Activated CD8-positive, alpha-beta memory T cell treated with anti-CD3 and anti-CD28 coated beads for 24 hours (primary cell): ENCODE data around the gene TIE1.
A peak's percentile ranks its signal among the peaks of the same experiment; 100 is the strongest.

Experiments used
- DNase-seq: peaks from one replicate; pipeline ENCODE4 v3.0.0-alpha.2; 2020

TIE1 gene

GRCh38 chr1:43344267-43344850 is 43.6 kb downstream of the TIE1 start:
- DNase-seq = no peak

- DNase-seq = no peak
Observed at GRCh38 chr1:43345120-43345519, 44.3 kb downstream of the TIE1 start.

GRCh38 chr1:43346636-43347035 is 45.9 kb downstream of the TIE1 start:
- no peak for DNase-seq

GRCh38 chr1:43348343-43348808 is 47.6 kb downstream of the TIE1 start:
- DNase-seq = no peak

GRCh38 chr1:43348809-43349593 is 48.2 kb downstream of the TIE1 start:
- DNase-seq = peak; percentile 78

- DNase-seq = no peak
Observed at GRCh38 chr1:43349594-43350306, 49.0 kb downstream of the TIE1 start.

DNA sequence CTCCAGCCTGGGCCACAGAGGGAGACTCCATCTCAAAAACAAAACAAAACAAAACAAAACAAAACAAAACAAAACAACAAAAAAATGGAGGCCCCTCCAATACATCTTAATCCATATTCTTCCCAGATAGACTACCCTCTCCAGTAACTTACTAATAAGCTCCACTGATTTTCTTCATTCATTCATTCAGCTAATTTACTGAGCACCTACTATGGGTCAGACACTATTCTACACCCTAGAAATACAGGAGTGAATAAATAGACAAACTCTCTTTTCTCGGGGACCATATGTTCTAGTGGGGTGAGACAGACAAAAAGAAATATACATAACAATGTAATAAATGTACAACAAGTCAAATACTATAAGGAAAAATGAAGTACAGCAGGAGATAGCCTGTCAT is 50.2 kb downstream of the TIE1 start:
- no peak for DNase-seq

DNA sequence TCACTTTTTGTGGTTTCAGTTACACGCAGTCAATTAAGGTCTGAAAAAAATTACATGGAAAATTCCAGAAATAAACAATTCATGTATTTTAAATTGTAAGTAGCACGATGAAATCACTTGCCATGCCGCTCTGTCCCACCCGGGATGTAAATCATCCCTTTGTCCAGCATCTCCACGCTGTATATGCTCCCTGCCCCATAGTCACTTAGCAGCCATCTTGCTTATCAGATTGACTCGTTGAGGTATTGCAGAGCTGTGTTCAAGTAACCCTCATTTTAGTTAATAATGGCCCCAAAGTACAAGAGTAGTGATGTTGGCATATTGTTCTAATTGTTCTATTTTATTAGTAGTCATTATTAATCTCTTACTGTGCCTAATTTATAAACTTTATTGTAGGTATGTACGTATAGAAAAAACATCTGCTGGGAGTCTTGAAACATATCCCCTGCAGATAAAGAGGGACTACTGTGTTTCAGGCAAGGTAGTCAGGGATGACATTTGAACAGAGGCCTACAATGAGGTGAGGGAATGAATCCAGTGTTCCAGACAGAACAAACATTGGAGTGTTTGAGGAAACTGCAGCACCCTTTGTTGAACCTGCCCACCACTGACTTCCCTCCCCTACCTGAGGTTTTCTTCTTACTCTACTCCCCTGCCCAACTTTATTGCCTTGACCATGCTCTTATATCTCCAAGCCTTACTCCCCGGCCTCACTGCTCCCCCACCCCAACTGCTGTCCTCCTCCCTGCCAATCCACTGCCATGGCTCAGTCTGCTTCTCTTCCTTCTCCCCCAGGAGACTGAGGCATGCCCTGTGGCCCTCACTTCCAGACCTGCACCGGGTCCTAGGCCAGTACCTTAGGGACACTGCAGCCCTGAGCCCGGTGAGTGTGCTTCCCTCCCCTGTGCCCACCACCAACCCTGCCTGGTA is 50.9 kb downstream of the TIE1 start:
- DNase-seq = no peak

DNA sequence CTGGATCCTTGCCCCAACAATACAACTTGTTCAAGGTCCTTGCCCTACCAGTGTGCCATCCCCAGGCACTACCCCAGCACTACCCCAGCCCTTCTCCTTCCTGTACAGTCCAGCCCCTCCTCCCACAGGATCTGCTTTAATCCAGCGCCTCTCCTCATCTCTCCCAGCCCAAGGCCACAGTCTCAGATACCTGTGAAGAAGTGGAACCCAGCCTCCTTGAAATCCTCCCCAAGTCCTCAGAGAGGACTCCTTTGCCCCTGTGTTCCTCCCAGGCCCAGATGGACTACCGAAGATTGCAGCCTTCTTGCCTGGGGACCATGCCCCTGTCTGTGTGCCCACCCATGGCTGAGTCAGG is 51.5 kb downstream of the TIE1 start:
- DNase-seq = no peak

GRCh38 chr1:43352881-43353280 is 52.1 kb downstream of the TIE1 start:
- no peak for DNase-seq

DNA sequence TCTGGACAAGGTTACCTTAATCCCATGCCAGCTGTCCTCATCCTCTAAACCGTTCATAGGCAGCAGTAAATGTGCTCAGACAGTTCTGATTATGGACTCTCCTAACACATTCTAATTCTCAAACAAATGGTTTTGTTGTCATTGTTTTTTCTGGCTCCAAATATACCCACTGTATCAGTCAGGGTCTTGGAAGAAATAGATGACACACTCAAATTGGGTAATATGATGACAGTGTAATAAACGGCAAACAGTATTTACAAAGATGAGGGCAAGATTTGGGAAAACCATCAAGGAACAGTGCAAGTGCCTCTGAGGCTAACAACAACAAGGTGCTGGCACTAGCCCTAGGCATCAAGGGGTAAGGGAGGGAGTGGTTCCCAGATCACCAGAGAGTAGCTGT is 53.7 kb downstream of the TIE1 start:
- DNase-seq = no peak

GRCh38 chr1:43354936-43355335 is 54.2 kb downstream of the TIE1 start:
- DNase-seq = no peak

- DNase-seq = no peak
Observed at GRCh38 chr1:43357251-43357650, 56.5 kb downstream of the TIE1 start.

GRCh38 chr1:43358121-43358745 is 57.5 kb downstream of the TIE1 start:
- DNase-seq = no peak

GRCh38 chr1:43358746-43359693 is 58.2 kb downstream of the TIE1 start, which contains the start of gene CDC20:
TSS of gene CDC20 (plus strand) at chr1:43358981. CDS start at chr1:43359216, 235 bp downstream.
- DNase-seq = peak; percentile 99

- no peak for DNase-seq
Observed at GRCh38 chr1:43359696-43360095, 58.9 kb downstream of the TIE1 start.

GRCh38 chr1:43360616-43361015 is 59.8 kb downstream of the TIE1 start:
- DNase-seq = no peak

- DNase-seq = no peak
Observed at GRCh38 chr1:43363283-43363934, 62.6 kb downstream of the TIE1 start.

DNA sequence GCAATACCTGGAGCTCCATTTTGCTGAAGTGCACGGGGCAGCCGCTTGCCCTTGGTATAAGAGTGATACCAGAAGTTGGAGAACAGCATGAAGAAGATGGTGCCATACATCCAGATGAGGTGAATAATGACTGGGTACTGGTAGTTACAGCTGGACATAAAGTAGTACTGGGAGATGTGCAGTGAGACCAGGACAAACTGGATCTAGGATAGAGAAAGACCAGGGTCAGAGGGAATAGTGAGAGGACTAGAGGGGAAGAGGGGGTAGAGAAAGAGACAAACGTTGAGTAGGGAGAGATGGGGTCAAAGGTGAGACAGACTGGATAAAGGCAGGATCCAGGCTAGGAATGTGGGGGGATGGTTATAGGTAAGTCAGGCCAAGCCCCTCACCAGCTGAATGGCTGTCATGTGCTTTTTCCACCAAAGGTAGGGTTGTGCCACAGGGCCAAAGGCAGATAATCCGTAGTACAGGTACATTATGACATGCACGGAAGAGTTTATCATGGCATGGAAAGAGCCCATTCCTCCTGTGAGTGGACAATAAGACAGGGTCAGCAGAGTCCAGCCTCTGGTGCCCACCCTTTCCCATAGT is 63.2 kb downstream of the TIE1 start:
- no peak for DNase-seq

DNA sequence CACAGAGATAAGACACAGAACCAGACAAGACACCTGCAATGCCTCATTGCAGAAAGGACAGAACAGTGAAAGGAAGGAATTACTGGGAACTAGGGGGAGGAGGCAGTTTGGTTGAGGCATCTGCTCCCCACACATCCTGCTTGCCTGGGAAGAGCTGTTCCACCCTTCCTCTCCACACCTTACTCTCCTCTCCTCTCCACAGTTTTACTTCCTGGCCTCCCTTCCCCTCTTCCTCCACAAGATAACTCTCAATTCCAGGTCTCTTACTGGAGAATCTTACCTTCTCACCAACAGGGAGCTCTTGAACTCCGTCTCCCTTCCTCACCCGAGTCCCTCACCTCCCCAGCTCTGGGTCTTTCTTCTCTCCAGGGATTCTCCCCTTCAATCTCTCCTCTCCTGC is 64.9 kb downstream of the TIE1 start:
- no peak for DNase-seq
